ENCODE data around the gene IGDCC3.

- no peak for TF ChIP-seq CTCF (IDR thresholded peaks at IDR 0.05; ENCODE audit: insufficient read depth, low read length, poor library complexity, severe bottlenecking)
- no peak for TF ChIP-seq EZH2phosphoT487 (conservative IDR thresholded peaks at IDR 0.05; ENCODE audit: low read length)
Observed at GRCh38 chr15:65329984-65330735, 47.6 kb downstream of the IGDCC3 start.
